Measurements from ENCODE around the gene RBM6. TPM values are rescaled to one million over a fixed set of nuclear protein-coding genes. Genes with fewer than 3 reads are reported as not detected.

RBM6 gene
- total and polyA plus RNA-seq, 2 of the 4 experiments (the other 2 are of a cell fraction): 38.5 to 64.6 TPM

DNA sequence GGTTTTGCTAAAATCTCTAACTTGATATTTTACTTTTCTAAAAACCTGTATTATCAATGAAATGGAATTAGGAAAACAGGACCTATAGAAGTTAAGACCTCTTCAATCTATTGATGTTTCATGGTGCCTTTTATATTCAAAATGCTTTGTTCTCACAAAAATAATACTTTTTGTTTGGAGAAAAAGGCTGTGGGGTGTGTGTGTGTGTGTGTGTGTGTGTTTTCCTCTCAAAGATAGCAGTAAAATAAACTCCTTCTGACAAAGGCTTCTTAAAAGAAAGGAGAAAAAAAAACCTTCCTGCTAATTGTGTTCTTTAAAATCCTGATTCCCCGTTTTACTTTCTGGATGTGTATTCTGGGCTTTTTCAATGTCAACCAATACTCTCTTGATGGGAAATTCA is 54.5 kb downstream of the RBM6 start:
- Histone ChIP-seq H3K27ac (ENCODE audit: insufficient read depth, low read length) (no peak overlapping the region), H3K4me2 (ENCODE audit: low read depth, low read length) (no peak overlapping the region), H3K36me3 (ENCODE audit: control insufficient read depth, insufficient read depth, low read length) (peaks cover 12% of the 10 kb centered on the region), H2BK5ac (ENCODE audit: low read depth, low read length, poor library complexity, severe bottlenecking) (no peak overlapping the region), H3K9me1 (ENCODE audit: insufficient read depth, low read length) (peaks cover 2% of the 10 kb centered on the region; the same call in 1 of the 2 replicates), H3K9me3 (ENCODE audit: control insufficient read depth, insufficient read depth, low read length) (no peaks in the 10 kb centered on the region), H4K20me1 (ENCODE audit: insufficient read depth, low read length) (peaks cover 18% of the 10 kb centered on the region; the same call in 1 of the 2 replicates), H4K5ac (ENCODE audit: low read depth, low read length) (no peak overlapping the region), H2BK20ac (ENCODE audit: low read depth, low read length) (no peak overlapping the region), H3K23ac (ENCODE audit: low read depth, low read length) (no peak overlapping the region), H3K4me1 (ENCODE audit: control insufficient read depth, insufficient read depth, low read length) (peaks cover 2% of the 10 kb centered on the region; the same call in 1 of the 2 replicates), H2BK15ac (ENCODE audit: low read depth, low read length) (no peak overlapping the region), H3K9ac (ENCODE audit: low read depth, low read length) (no peak overlapping the region), H3K27me3 (ENCODE audit: control insufficient read depth, insufficient read depth, low read length) (no peaks in the 10 kb centered on the region), H4K91ac (ENCODE audit: insufficient read depth, low read depth, low read length) (no peak overlapping the region), H2AK9ac (replicated peaks; ENCODE audit: low read depth, low read length, poor library complexity) (no peak overlapping the region), H4K8ac (ENCODE audit: low read depth in 2 of 2, low read length in 2 of 2) (no peak overlapping the region), H3K18ac (ENCODE audit: low read depth, low read length) (no peak overlapping the region), H3K4me3 (ENCODE audit: insufficient read depth, low read depth, low read length) (no peak overlapping the region), H3K4ac (ENCODE audit: low read depth, low read length) (no peak overlapping the region), H3K79me1 (ENCODE audit: low read depth in 1 of 2, low read length in 2 of 2) (peaks cover 33 to 55% of the 10 kb centered on the region in 2 experiments), H2AK5ac (ENCODE audit: low read depth, low read length) (no peak overlapping the region), H2AFZ (replicated peaks; ENCODE audit: low read length, poor library complexity) (no peak overlapping the region), H2BK120ac (ENCODE audit: low read depth, low read length) (no peak overlapping the region), H3K56ac (ENCODE audit: extremely low read depth, insufficient read depth, low read length) (no peak overlapping the region), H3K14ac (replicated peaks; ENCODE audit: low read depth, low read length) (no peak overlapping the region)
- ATAC-seq (ENCODE audit: low read depth) (no peak), DNase-seq (no peak)
- POLR2A ChIA-PET (ENCODE audit: unreplicated experiment): no interaction called here
- in situ Hi-C loops (cut with MboI; ENCODE audit: low sequenced_read_pairs) (no loop called here), intact Hi-C loops (cut with micrococcal nuclease) (no loop called here), dilution Hi-C loops (cut with HindIII; ENCODE audit: low sequenced_read_pairs, unreplicated experiment) (no loop called here)
- no TSS peak for BruUV-seq (replicated peaks)
- WGBS, 2 experiments (ENCODE audit: extremely low coverage in 2 of 2, insufficient read length in 1 of 2): no CpG with 5 or more reads among the region's 1 CpG
- CTCF ChIA-PET: no interaction called here
- TF ChIP-seq NFE2L2 (IDR thresholded peaks at IDR 0.05; ENCODE audit: low read depth, low read length) (no peak), MXI1 (IDR thresholded peaks at IDR 0.05; ENCODE audit: borderline replicate concordance, low read depth, low read length) (no peak), POLR2A (IDR thresholded peaks at IDR 0.05; ENCODE audit: low read depth, low read length) (no peak), ELK1 (IDR thresholded peaks at IDR 0.05; ENCODE audit: borderline replicate concordance, low read depth, low read length) (no peak), MAFK (IDR thresholded peaks at IDR 0.05; ENCODE audit: low read depth, low read length) (no peak), MAZ (IDR thresholded peaks at IDR 0.05; ENCODE audit: borderline replicate concordance, low read depth, low read length) (no peak), RAD21 (IDR thresholded peaks at IDR 0.05; ENCODE audit: low read length) (no peak), SMC3 (IDR thresholded peaks at IDR 0.05; ENCODE audit: low read depth, low read length) (no peak), RCOR1 (IDR thresholded peaks at IDR 0.05; ENCODE audit: insufficient replicate concordance, low read length) (no peak), BHLHE40 (IDR thresholded peaks at IDR 0.05; ENCODE audit: low read depth, low read length) (no peak), CHD1 (IDR thresholded peaks at IDR 0.05; ENCODE audit: low read depth, low read length) (no peak), FOS (IDR thresholded peaks at IDR 0.05; ENCODE audit: low read depth, low read length) (no peak), CEBPB (IDR thresholded peaks at IDR 0.05; ENCODE audit: low read depth, low read length) (no peak), RFX5 (IDR thresholded peaks at IDR 0.05; ENCODE audit: low read depth, low read length) (no peak)
- TF ChIP-seq, protein P1, sequence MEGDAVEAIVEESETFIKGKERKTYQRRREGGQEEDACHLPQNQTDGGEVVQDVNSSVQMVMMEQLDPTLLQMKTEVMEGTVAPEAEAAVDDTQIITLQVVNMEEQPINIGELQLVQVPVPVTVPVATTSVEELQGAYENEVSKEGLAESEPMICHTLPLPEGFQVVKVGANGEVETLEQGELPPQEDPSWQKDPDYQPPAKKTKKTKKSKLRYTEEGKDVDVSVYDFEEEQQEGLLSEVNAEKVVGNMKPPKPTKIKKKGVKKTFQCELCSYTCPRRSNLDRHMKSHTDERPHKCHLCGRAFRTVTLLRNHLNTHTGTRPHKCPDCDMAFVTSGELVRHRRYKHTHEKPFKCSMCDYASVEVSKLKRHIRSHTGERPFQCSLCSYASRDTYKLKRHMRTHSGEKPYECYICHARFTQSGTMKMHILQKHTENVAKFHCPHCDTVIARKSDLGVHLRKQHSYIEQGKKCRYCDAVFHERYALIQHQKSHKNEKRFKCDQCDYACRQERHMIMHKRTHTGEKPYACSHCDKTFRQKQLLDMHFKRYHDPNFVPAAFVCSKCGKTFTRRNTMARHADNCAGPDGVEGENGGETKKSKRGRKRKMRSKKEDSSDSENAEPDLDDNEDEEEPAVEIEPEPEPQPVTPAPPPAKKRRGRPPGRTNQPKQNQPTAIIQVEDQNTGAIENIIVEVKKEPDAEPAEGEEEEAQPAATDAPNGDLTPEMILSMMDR (conservative IDR thresholded peaks at IDR 0.05; ENCODE audit: low read depth, low read length): no peak
- TF ChIP-seq, protein P2, sequence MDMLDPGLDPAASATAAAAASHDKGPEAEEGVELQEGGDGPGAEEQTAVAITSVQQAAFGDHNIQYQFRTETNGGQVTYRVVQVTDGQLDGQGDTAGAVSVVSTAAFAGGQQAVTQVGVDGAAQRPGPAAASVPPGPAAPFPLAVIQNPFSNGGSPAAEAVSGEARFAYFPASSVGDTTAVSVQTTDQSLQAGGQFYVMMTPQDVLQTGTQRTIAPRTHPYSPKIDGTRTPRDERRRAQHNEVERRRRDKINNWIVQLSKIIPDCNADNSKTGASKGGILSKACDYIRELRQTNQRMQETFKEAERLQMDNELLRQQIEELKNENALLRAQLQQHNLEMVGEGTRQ (IDR thresholded peaks at IDR 0.05; ENCODE audit: low read depth, low read length): no peak
